HepG2 (cell line): ENCODE measurements around the gene NUAK2. TPM values are rescaled to one million over a fixed set of nuclear protein-coding genes. Genes with fewer than 3 reads are reported as not detected.

ENCODE experiments used
- ATAC-seq: fragments of 200-7000 bp; cut with Tn5 transposase; 3 replicates; pipeline ENCODE4 v1.9.1; 2020; ENCODE audit warnings: mild to moderate bottlenecking, moderate library complexity
- BruUV-seq: library from RNA; stranded (reverse); fragments of 400-500 nt; replicated peaks from 2 replicates; lab custom pipeline; 2021; lab: Mats Ljungman, UMichigan
- CTCF ChIA-PET: fragments of 300-600 bp; formaldehyde crosslinking; extraction: SDS; loops from one replicate; lab custom pipeline; 2021; ENCODE audit warnings: low total read pairs, inconsistent platforms, low intra/inter-chr PET ratio; lab: Yijun Ruan, JAX
- POLR2A ChIA-PET: fragments of 350-600 bp; sonication (Branson Sonifier 250); formaldehyde crosslinking; loops from one replicate; lab custom pipeline; 2020; ENCODE audit warnings: antibody characterized with exemption, inconsistent platforms; lab: Yijun Ruan, JAX
- DNase-seq: peaks from one replicate; pipeline ENCODE4 v3.0.0-alpha.2; 2015; ENCODE audit warnings: low spot score
- FAIRE-seq: peaks from 3 replicates; lab custom pipeline; 2011; peaks lifted over from hg19 to GRCh38; lab: Jason Lieb, UNC
- H2AFZ ChIP-seq: one replicate; pipeline ENCODE4 v1.6.1; 2011; ENCODE audit warnings: low read length, inconsistent platforms
- H3K27ac ChIP-seq: fragments of 300-600 bp; 3 replicates; pipeline ENCODE4 v1.8.0; 2011; ENCODE audit warnings: mixed run types, mild to moderate bottlenecking, mixed read lengths, low read length, inconsistent platforms; ENCODE audit not compliant: insufficient read depth; ENCODE audit errors: extremely low read length
- H3K27me3 ChIP-seq, 2 experiments: fragments of 200-600 bp in 1 of 2; 2 replicates in 1 of 2; 3 replicates in 1 of 2; pipeline versions ENCODE4 v1.6.0 to v1.8.0; 2011; ENCODE audit warnings: low read length in 2 of 2, mild to moderate bottlenecking in 2 of 2, moderate library complexity in 2 of 2, inconsistent platforms in 1 of 2; ENCODE audit not compliant: insufficient read depth in 2 of 2, control insufficient read depth in 1 of 2
- H3K36me3 ChIP-seq, 2 experiments: fragments of 200-600 bp in 1 of 2; replicated peaks in 1 of 2; 2 replicates in 1 of 2; 3 replicates in 1 of 2; pipeline versions ENCODE4 v1.5.1 to v1.8.0; 2011; ENCODE audit warnings: low read length in 2 of 2, inconsistent platforms in 1 of 2; ENCODE audit not compliant: insufficient read depth in 2 of 2, control insufficient read depth in 1 of 2
- H3K4me1 ChIP-seq: 2 replicates; pipeline ENCODE4 v1.5.1; 2012; ENCODE audit warnings: low read length, inconsistent platforms; ENCODE audit not compliant: insufficient read depth
- H3K4me2 ChIP-seq: 2 replicates; pipeline ENCODE4 v1.6.0; 2011; ENCODE audit warnings: low read depth, low read length, inconsistent platforms
- H3K4me3 ChIP-seq, 3 experiments: fragments of 200-600 bp in 1 of 3; sonication (generic), shearing (Covaris generic) in 1 of 3; replicated peaks in 1 of 3; 2 replicates each; pipeline ENCODE4 v1.5.1; 2011 to 2016; ENCODE audit warnings: low read length in 3 of 3, inconsistent platforms in 2 of 3, low read depth in 2 of 3, mild to moderate bottlenecking in 2 of 3, control low read depth in 1 of 3, mixed read lengths in 1 of 3; ENCODE audit not compliant: insufficient read depth in 1 of 3
- H3K79me2 ChIP-seq: one replicate; pipeline ENCODE4 v1.6.1; 2011; ENCODE audit warnings: low read length, inconsistent platforms; ENCODE audit not compliant: insufficient read depth
- H3K9ac ChIP-seq: 2 replicates; pipeline ENCODE4 v1.6.0; 2011; ENCODE audit warnings: mild to moderate bottlenecking, low read depth, low read length, inconsistent platforms; ENCODE audit not compliant: insufficient read depth
- H3K9me3 ChIP-seq: 2 replicates; pipeline ENCODE4 v1.5.1; 2012; ENCODE audit warnings: mild to moderate bottlenecking, low read length
- H4K20me1 ChIP-seq: 2 replicates; pipeline ENCODE4 v1.6.0; 2011; ENCODE audit warnings: inconsistent platforms, mild to moderate bottlenecking, low read length, moderate library complexity; ENCODE audit not compliant: insufficient read depth
- E2F1 ChIP-seq: sonication (generic); formaldehyde crosslinking; IDR thresholded peaks from 2 replicates; pipeline ENCODE4 v1.5.0; 2020; ENCODE audit warnings: missing genetic modification reagents
- HOXA5 ChIP-seq: sonication (generic); formaldehyde crosslinking; IDR thresholded peaks from 2 replicates; pipeline ENCODE4 v1.4.0; 2020; ENCODE audit warnings: missing genetic modification reagents
- KDM2A ChIP-seq: sonication (generic); formaldehyde crosslinking; IDR thresholded peaks from 2 replicates; pipeline ENCODE4 v1.4.0; 2020; ENCODE audit warnings: low read depth, missing genetic modification reagents, borderline replicate concordance
- NKX3-1 ChIP-seq: sonication (generic); formaldehyde crosslinking; IDR thresholded peaks from 2 replicates; pipeline ENCODE4 v1.5.0; 2020; ENCODE audit warnings: missing genetic modification reagents
- SMAD1 ChIP-seq: sonication (generic); formaldehyde crosslinking; IDR thresholded peaks from 2 replicates; pipeline ENCODE4 v1.4.0; 2020; ENCODE audit warnings: missing genetic modification reagents, low read depth, mild to moderate bottlenecking, borderline replicate concordance
- TARDBP ChIP-seq: sonication (generic); formaldehyde crosslinking; IDR thresholded peaks from 2 replicates; pipeline ENCODE4 v1.8.0; 2022; ENCODE audit warnings: mild to moderate bottlenecking, missing genetic modification reagents
- TEF ChIP-seq: sonication (generic); formaldehyde crosslinking; IDR thresholded peaks from 2 replicates; pipeline ENCODE4 v1.5.0; 2020; ENCODE audit warnings: missing genetic modification reagents
- ZBTB4 ChIP-seq: sonication (generic); formaldehyde crosslinking; IDR thresholded peaks from 2 replicates; pipeline ENCODE4 v1.4.0; 2020; ENCODE audit warnings: missing genetic modification reagents, mild to moderate bottlenecking, borderline replicate concordance
- WGBS: methylation state at CpG from one replicate; pipeline ENCODE4 v1.1.6; 2017; ENCODE audit warnings: low lambda C conversion rate; 5-methylcytosine and 5-hydroxymethylcytosine counted together
- in situ Hi-C: cut with HindIII; loops from 2 replicates; pipeline ENCODE4 v1.10.0; 2017; ENCODE audit warnings: low pct_unique_long_range_greater_than_20kb; ENCODE audit not compliant: extremely low pct_ligation_motif_present
- intact Hi-C: fragments of 100-400 bp; cut with micrococcal nuclease; formaldehyde crosslinking; loops from one replicate; pipeline ENCODE4 v1.10.0; 2022; ENCODE audit not compliant: unreplicated experiment
- polyA plus RNA-seq, 8 experiments: library from polyadenylated mRNA; depleted of rRNA in 3 of 8; stranded (reverse) in 7 of 8; unstranded in 1 of 8; fragments of >200 nt; fragmentation: Illumina TruSeq in 4 of 8; extraction: Trizol in 4 of 8; gene quantifications; 2 replicates each; pipeline versions ENCODE4 v1.2.1 to v1.2.3, GENCODE V29; 2011 to 2016; ENCODE audit warnings: low read depth in 4 of 8, missing spikeins in 1 of 8, mixed read lengths in 1 of 8; ENCODE audit not compliant: insufficient read depth in 1 of 8
- total RNA-seq, 5 experiments: library from RNA; depleted of rRNA; stranded (reverse); fragments of >200 nt; fragmentation: Illumina TruSeq; extraction: Trizol; gene quantifications; 2 replicates each; pipeline ENCODE4 v1.2.3, GENCODE V29; 2016; ENCODE audit warnings: low read depth in 1 of 5
- TF ChIP-seq, protein P1 (sequence below): sonication (generic); formaldehyde crosslinking; IDR thresholded peaks from 2 replicates; pipeline ENCODE4 v1.4.0; 2020; ENCODE audit warnings: missing genetic modification reagents

NUAK2 gene
- total and polyA plus RNA-seq, 2 of the 13 experiments (the other 11 are each of a cell fraction or from before 2014, with no cell fraction given) = 0.75 to 1.1 TPM

GRCh38 chr1:205293350-205294074, 28.0 kb downstream of the NUAK2 start:
- WGBS = 95% methylated on average over 9 of the region's 10 CpGs
- FAIRE-seq (peak; percentile 15), DNase-seq (no peak), ATAC-seq (no peak)
- ChIA-PET CTCF (no interaction called here), POLR2A (interaction anchor here (1.0 to 3.4 kb wide), 6 partner anchors 10 to 171 kb away, joined by 5 to 71 read pairs (median 12); partner anchors contain the start of genes NUAK2 and RBBP5)
- in situ Hi-C loops = no loop called here
- Histone ChIP-seq H3K9me3 (no peaks in the 10 kb centered on the region), H2AFZ (no peak overlapping the region), H3K27ac (peak overlapping the region; percentile 86), H4K20me1 (no peaks in the 10 kb centered on the region), H3K79me2 (no peaks in the 10 kb centered on the region), H3K4me1 (peaks cover 75% of the 10 kb centered on the region), H3K27me3 (no peaks in the 10 kb centered on the region), H3K4me2 (peak overlapping the region; percentile 85), H3K4me3 (peak overlapping the region in 2 of 3 experiments; percentile 28 to 66; a peak in 3 of 6 replicates), H3K36me3 (no peaks in the 10 kb centered on the region), H3K9ac (peak overlapping the region; percentile 66)
- intact Hi-C loops = loop anchor here (2.0 kb wide), 1 partner anchor 19 kb away; no protein-coding TSS in a partner anchor
- no TSS peak for BruUV-seq
- TF ChIP-seq TARDBP (no peak), TEF (no peak), SMAD1 (CRISPR knock-in tag) (0 out of 2 replicates have a peak, but pooled peaks have one; percentile 43), HOXA5 (CRISPR knock-in tag) (peak; percentile 39; the same call in 1 of the 2 replicates), ZBTB4 (CRISPR knock-in tag) (0 out of 2 replicates have a peak, but pooled peaks have one; percentile 16), NKX3-1 (0 out of 2 replicates have a peak, but pooled peaks have one; percentile 37), KDM2A (no peak), E2F1 (CRISPR knock-in tag) (0 out of 2 replicates have a peak, but pooled peaks have one; percentile 7)
- TF ChIP-seq, protein P1, sequence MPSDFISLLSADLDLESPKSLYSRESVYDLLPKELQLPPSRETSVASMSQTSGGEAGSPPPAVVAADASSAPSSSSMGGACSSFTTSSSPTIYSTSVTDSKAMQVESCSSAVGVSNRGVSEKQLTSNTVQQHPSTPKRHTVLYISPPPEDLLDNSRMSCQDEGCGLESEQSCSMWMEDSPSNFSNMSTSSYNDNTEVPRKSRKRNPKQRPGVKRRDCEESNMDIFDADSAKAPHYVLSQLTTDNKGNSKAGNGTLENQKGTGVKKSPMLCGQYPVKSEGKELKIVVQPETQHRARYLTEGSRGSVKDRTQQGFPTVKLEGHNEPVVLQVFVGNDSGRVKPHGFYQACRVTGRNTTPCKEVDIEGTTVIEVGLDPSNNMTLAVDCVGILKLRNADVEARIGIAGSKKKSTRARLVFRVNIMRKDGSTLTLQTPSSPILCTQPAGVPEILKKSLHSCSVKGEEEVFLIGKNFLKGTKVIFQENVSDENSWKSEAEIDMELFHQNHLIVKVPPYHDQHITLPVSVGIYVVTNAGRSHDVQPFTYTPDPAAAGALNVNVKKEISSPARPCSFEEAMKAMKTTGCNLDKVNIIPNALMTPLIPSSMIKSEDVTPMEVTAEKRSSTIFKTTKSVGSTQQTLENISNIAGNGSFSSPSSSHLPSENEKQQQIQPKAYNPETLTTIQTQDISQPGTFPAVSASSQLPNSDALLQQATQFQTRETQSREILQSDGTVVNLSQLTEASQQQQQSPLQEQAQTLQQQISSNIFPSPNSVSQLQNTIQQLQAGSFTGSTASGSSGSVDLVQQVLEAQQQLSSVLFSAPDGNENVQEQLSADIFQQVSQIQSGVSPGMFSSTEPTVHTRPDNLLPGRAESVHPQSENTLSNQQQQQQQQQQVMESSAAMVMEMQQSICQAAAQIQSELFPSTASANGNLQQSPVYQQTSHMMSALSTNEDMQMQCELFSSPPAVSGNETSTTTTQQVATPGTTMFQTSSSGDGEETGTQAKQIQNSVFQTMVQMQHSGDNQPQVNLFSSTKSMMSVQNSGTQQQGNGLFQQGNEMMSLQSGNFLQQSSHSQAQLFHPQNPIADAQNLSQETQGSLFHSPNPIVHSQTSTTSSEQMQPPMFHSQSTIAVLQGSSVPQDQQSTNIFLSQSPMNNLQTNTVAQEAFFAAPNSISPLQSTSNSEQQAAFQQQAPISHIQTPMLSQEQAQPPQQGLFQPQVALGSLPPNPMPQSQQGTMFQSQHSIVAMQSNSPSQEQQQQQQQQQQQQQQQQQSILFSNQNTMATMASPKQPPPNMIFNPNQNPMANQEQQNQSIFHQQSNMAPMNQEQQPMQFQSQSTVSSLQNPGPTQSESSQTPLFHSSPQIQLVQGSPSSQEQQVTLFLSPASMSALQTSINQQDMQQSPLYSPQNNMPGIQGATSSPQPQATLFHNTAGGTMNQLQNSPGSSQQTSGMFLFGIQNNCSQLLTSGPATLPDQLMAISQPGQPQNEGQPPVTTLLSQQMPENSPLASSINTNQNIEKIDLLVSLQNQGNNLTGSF (CRISPR knock-in tag) = peak; percentile 28; the same call in 1 of the 2 replicates
